Neural cell (in vitro differentiated cells): ENCODE measurements around the gene ZBTB44. TPM values are rescaled to one million over a fixed set of nuclear protein-coding genes. Genes with fewer than 3 reads are reported as not detected.

ENCODE experiments used
- H2AFZ ChIP-seq: fragments of 200-600, 300-800 bp; sonication (generic), shearing (Covaris generic); 2 replicates; pipeline ENCODE4 v1.6.0; 2014; ENCODE audit warnings: low read depth, mild to moderate bottlenecking, antibody characterized with exemption, low read length, moderate library complexity
- H3F3A ChIP-seq: fragments of 200-600 bp; shearing (Covaris generic); 2 replicates; pipeline ENCODE4 v1.6.1; 2016; ENCODE audit warnings: mild to moderate bottlenecking, moderate library complexity, mixed read lengths, antibody characterized with exemption, low read length; ENCODE audit not compliant: insufficient read depth, poor library complexity, severe bottlenecking
- H3K27ac ChIP-seq: fragments of 200-600, 300-800 bp; sonication (generic), shearing (Covaris generic); 2 replicates; pipeline ENCODE4 v1.5.1; 2014; ENCODE audit warnings: mild to moderate bottlenecking, low read length, moderate library complexity
- H3K27me3 ChIP-seq: fragments of 300-800, 200-600 bp; sonication (generic), shearing (Covaris generic); 2 replicates; pipeline ENCODE4 v1.6.0; 2014; ENCODE audit warnings: mild to moderate bottlenecking, low read depth, low read length, moderate library complexity; ENCODE audit not compliant: insufficient read depth
- H3K36me3 ChIP-seq: fragments of 300-800, 200-600 bp; sonication (generic), shearing (Covaris generic); 2 replicates; pipeline ENCODE4 v1.5.1; 2014; ENCODE audit warnings: mild to moderate bottlenecking, antibody characterized with exemption, low read length, moderate library complexity; ENCODE audit not compliant: insufficient read depth
- H3K4me2 ChIP-seq: fragments of 300-800, 200-600 bp; sonication (generic), shearing (Covaris generic); 2 replicates; pipeline ENCODE4 v1.6.0; 2014; ENCODE audit warnings: mild to moderate bottlenecking, low read length
- H3K4me3 ChIP-seq: fragments of 300-800, 200-600 bp; sonication (generic), shearing (Covaris generic); 2 replicates; pipeline ENCODE4 v1.5.1; 2014; ENCODE audit warnings: mild to moderate bottlenecking, low read length, moderate library complexity
- H3K79me2 ChIP-seq: fragments of 200-600 bp; shearing (Covaris generic); replicated peaks from 2 replicates; pipeline ENCODE4 v1.6.0; 2014; ENCODE audit warnings: mild to moderate bottlenecking, low read length, moderate library complexity; ENCODE audit not compliant: insufficient read depth
- H3K9ac ChIP-seq: fragments of 300-800, 200-600 bp; sonication (generic), shearing (Covaris generic); 2 replicates; pipeline ENCODE4 v1.6.1; 2016; ENCODE audit warnings: mild to moderate bottlenecking, low read length, mixed read lengths
- H3K9me2 ChIP-seq: fragments of 200-600 bp; shearing (Covaris generic); 2 replicates; pipeline ENCODE4 v1.6.1; 2016; ENCODE audit warnings: mild to moderate bottlenecking, low read length, mixed read lengths; ENCODE audit not compliant: insufficient read depth
- H3K9me3 ChIP-seq: fragments of 200-600, 300-800 bp; sonication (generic), shearing (Covaris generic); 2 replicates; pipeline ENCODE4 v1.6.1; 2016; ENCODE audit warnings: mild to moderate bottlenecking, mixed run types, low read length, moderate library complexity, mixed read lengths
- H4K20me1 ChIP-seq: fragments of 200-600 bp; shearing (Covaris generic); 2 replicates; pipeline ENCODE4 v1.6.1; 2016; ENCODE audit warnings: mild to moderate bottlenecking, mixed run types; ENCODE audit not compliant: insufficient read depth
- EP300 ChIP-seq: fragments of 450-650 bp; conservative IDR thresholded peaks from 2 replicates; pipeline ENCODE4 v1.6.1; 2014; ENCODE audit warnings: antibody characterized with exemption, mild to moderate bottlenecking, moderate library complexity; ENCODE audit not compliant: poor library complexity, severe bottlenecking
- EZH2 ChIP-seq: fragments of 200-600, 300-800 bp; shearing (Covaris generic), sonication (generic); IDR thresholded peaks from 2 replicates; pipeline ENCODE4 v1.6.1; 2014; ENCODE audit warnings: antibody characterized with exemption, low read length, borderline replicate concordance, mild to moderate bottlenecking; ENCODE audit not compliant: insufficient read depth, poor library complexity, severe bottlenecking
- MXI1 ChIP-seq: fragments of 450-650 bp; conservative IDR thresholded peaks from 2 replicates; pipeline ENCODE4 v1.6.1; 2014; ENCODE audit warnings: antibody characterized with exemption, mild to moderate bottlenecking; ENCODE audit not compliant: poor library complexity, severe bottlenecking
- POLR2AphosphoS5 ChIP-seq: IDR thresholded peaks from 2 replicates; pipeline ENCODE4 v1.6.1; 2012
- RAD21 ChIP-seq: fragments of 450-650 bp; conservative IDR thresholded peaks from 2 replicates; pipeline ENCODE4 v1.6.1; 2014; ENCODE audit warnings: antibody characterized with exemption, mild to moderate bottlenecking, moderate library complexity
- SMC3 ChIP-seq: fragments of 450-650 bp; conservative IDR thresholded peaks from 2 replicates; pipeline ENCODE4 v1.6.1; 2014; ENCODE audit warnings: antibody characterized with exemption, mild to moderate bottlenecking, moderate library complexity; ENCODE audit not compliant: poor library complexity
- TAF1 ChIP-seq: IDR thresholded peaks from 2 replicates; pipeline ENCODE4 v1.6.1; 2012; ENCODE audit warnings: low read depth
- polyA plus RNA-seq: library from polyadenylated mRNA; depleted of rRNA; stranded (reverse); fragments of >200 nt; gene quantifications from 2 replicates; pipeline ENCODE4 v1.2.3, GENCODE V29; 2014
- TF ChIP-seq, protein P1 (sequence below): fragments of 450-650 bp; IDR thresholded peaks from 2 replicates; pipeline ENCODE4 v1.5.1; 2014; ENCODE audit warnings: antibody characterized with exemption, mild to moderate bottlenecking, moderate library complexity; ENCODE audit not compliant: poor library complexity, severe bottlenecking
- TF ChIP-seq, protein P2 (sequence below): IDR thresholded peaks from 2 replicates; pipeline ENCODE4 v1.6.1; 2012; ENCODE audit warnings: borderline replicate concordance

ZBTB44 gene
- polyA plus RNA-seq, 1 donor from 2014 or later, result 23.3 TPM

DNA sequence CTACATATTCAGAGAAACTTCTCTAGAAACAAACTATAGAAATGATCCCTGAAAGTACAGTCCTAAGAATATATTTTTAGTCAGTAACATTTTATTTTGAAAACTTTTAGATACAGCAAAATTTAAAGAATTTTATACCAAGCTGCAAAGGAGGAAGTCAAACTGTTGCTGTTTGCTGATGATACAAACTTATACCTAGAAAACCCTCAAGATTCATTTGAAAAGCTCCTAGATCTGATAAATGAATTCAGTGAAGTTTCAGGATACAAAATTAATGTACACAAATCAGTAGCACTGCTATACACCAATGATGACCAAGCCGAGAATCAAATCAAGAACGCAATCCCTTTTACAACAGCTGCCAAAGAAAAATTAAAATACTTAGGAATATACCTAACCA, 10.1 kb downstream of the ZBTB44 start:
- H3F3A ChIP-seq, result no peaks in the 10 kb centered on the region
- no peaks in the 10 kb centered on the region for H3K36me3 ChIP-seq
- TF ChIP-seq MXI1 (no peak), RAD21 (no peak), SMC3 (no peak), TAF1 (no peak), POLR2AphosphoS5 (no peak), EP300 (no peak), EZH2 (no peak)
- TF ChIP-seq, protein P1, sequence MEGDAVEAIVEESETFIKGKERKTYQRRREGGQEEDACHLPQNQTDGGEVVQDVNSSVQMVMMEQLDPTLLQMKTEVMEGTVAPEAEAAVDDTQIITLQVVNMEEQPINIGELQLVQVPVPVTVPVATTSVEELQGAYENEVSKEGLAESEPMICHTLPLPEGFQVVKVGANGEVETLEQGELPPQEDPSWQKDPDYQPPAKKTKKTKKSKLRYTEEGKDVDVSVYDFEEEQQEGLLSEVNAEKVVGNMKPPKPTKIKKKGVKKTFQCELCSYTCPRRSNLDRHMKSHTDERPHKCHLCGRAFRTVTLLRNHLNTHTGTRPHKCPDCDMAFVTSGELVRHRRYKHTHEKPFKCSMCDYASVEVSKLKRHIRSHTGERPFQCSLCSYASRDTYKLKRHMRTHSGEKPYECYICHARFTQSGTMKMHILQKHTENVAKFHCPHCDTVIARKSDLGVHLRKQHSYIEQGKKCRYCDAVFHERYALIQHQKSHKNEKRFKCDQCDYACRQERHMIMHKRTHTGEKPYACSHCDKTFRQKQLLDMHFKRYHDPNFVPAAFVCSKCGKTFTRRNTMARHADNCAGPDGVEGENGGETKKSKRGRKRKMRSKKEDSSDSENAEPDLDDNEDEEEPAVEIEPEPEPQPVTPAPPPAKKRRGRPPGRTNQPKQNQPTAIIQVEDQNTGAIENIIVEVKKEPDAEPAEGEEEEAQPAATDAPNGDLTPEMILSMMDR, result no peak
- TF ChIP-seq, protein P2, sequence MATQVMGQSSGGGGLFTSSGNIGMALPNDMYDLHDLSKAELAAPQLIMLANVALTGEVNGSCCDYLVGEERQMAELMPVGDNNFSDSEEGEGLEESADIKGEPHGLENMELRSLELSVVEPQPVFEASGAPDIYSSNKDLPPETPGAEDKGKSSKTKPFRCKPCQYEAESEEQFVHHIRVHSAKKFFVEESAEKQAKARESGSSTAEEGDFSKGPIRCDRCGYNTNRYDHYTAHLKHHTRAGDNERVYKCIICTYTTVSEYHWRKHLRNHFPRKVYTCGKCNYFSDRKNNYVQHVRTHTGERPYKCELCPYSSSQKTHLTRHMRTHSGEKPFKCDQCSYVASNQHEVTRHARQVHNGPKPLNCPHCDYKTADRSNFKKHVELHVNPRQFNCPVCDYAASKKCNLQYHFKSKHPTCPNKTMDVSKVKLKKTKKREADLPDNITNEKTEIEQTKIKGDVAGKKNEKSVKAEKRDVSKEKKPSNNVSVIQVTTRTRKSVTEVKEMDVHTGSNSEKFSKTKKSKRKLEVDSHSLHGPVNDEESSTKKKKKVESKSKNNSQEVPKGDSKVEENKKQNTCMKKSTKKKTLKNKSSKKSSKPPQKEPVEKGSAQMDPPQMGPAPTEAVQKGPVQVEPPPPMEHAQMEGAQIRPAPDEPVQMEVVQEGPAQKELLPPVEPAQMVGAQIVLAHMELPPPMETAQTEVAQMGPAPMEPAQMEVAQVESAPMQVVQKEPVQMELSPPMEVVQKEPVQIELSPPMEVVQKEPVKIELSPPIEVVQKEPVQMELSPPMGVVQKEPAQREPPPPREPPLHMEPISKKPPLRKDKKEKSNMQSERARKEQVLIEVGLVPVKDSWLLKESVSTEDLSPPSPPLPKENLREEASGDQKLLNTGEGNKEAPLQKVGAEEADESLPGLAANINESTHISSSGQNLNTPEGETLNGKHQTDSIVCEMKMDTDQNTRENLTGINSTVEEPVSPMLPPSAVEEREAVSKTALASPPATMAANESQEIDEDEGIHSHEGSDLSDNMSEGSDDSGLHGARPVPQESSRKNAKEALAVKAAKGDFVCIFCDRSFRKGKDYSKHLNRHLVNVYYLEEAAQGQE, result no peak
- peaks cover 3% of the 10 kb centered on the region for H3K9me3 ChIP-seq
- H3K4me3 ChIP-seq, result no peak overlapping the region
- H3K27me3 ChIP-seq, result no peaks in the 10 kb centered on the region
- H2AFZ ChIP-seq, result no peak overlapping the region
- no peaks in the 10 kb centered on the region for H4K20me1 ChIP-seq
- no peaks in the 10 kb centered on the region for H3K9me2 ChIP-seq
- no peak overlapping the region for H3K9ac ChIP-seq
- no peak overlapping the region for H3K27ac ChIP-seq
- no peak overlapping the region for H3K4me2 ChIP-seq
- H3K79me2 ChIP-seq, result peaks cover 53% of the 10 kb centered on the region

DNA sequence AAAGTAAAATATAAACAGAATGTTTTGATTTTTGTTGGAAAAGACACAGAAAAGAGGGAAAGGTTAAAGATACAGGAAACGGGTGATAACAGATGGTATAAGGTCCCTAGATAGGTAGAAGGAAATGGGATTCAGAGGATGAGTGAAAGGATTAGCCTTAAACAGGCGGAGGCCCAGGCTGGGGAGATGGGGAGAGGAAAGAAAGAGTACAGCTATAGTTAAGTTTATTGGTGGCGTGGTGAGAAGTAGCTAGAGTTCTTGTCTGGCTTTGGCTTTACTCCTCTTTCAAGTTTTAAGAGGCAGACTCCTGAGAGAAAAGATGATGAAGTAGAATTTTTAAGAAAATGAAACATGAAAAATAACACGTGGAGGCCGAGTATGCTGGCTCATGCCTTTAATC, 13.7 kb downstream of the ZBTB44 start:
- Histone ChIP-seq H3F3A (no peaks in the 10 kb centered on the region), H3K9ac (no peak overlapping the region), H3K36me3 (no peaks in the 10 kb centered on the region), H3K79me2 (peaks cover 43% of the 10 kb centered on the region), H3K4me3 (no peak overlapping the region), H4K20me1 (no peaks in the 10 kb centered on the region), H2AFZ (no peak overlapping the region), H3K9me3 (no peaks in the 10 kb centered on the region), H3K27ac (no peak overlapping the region), H3K27me3 (no peaks in the 10 kb centered on the region), H3K9me2 (no peaks in the 10 kb centered on the region), H3K4me2 (no peak overlapping the region)
- TF ChIP-seq EZH2 (no peak), MXI1 (no peak), SMC3 (no peak), TAF1 (no peak), EP300 (no peak), POLR2AphosphoS5 (no peak), RAD21 (no peak)
- TF ChIP-seq, protein P2, result no peak
- TF ChIP-seq, protein P1, result no peak
